K562 (cell line): ENCODE measurements around the gene KRTAP10-12. TPM values are rescaled to one million over a fixed set of nuclear protein-coding genes. Genes with fewer than 3 reads are reported as not detected.

Experiments
- ATAC-seq: fragments of 200-7000 bp; cut with Tn5 transposase; 3 replicates; pipeline ENCODE4 v1.9.1; 2020; ENCODE audit warnings: moderate library complexity
- BruUV-seq: library from RNA; stranded (reverse); fragments of 400-500 nt; replicated peaks from 2 replicates; lab custom pipeline; 2021; lab: Mats Ljungman, UMichigan
- CTCF ChIA-PET: fragments of 300-600 bp; formaldehyde crosslinking; extraction: SDS; loops from one replicate; lab custom pipeline; 2021; ENCODE audit warnings: low intra/inter-chr PET ratio; lab: Yijun Ruan, JAX
- POLR2A ChIA-PET: fragments of 300-600, 350-650 bp; sonication (Branson Sonifier 250); formaldehyde crosslinking; extraction: SDS; loops from one replicate; lab custom pipeline; 2021; ENCODE audit warnings: antibody characterized with exemption, inconsistent platforms; lab: Yijun Ruan, JAX
- DNase-seq, 4 experiments: peaks; one replicate each; pipeline versions ENCODE4 v3.0.0 to v3.0.0-alpha.2; 2011 to 2018; ENCODE audit warnings: low spot score in 3 of 4, mixed read lengths in 3 of 4; ENCODE audit errors: extremely low read depth in 1 of 4
- FAIRE-seq: peaks from 2 replicates; lab custom pipeline; 2011; peaks lifted over from hg19 to GRCh38; lab: Jason Lieb, UNC
- H2AFZ ChIP-seq: 2 replicates; pipeline ENCODE4 v1.6.0; 2011; ENCODE audit warnings: low read depth, low read length, control low read depth, inconsistent platforms
- H3K27ac ChIP-seq: fragments of 200-600 bp; 3 replicates; pipeline ENCODE4 v1.8.0; 2011; ENCODE audit warnings: low read depth, mild to moderate bottlenecking, control low read depth, inconsistent platforms, low read length, moderate library complexity, mixed read lengths; ENCODE audit errors: extremely low read depth
- H3K27me3 ChIP-seq, 2 experiments: fragments of 300-600 bp in 1 of 2; 2 replicates in 1 of 2; 3 replicates in 1 of 2; pipeline versions ENCODE4 v1.6.0 to v1.8.0; 2011; ENCODE audit warnings: inconsistent platforms in 2 of 2, low read length in 2 of 2, mild to moderate bottlenecking in 1 of 2, mixed read lengths in 1 of 2, moderate library complexity in 1 of 2; ENCODE audit not compliant: control insufficient read depth in 2 of 2, insufficient read depth in 2 of 2
- H3K36me3 ChIP-seq: fragments of 300-600 bp; 3 replicates; pipeline ENCODE4 v1.8.0; 2011; ENCODE audit warnings: mild to moderate bottlenecking, low read length, inconsistent platforms; ENCODE audit not compliant: control insufficient read depth, insufficient read depth
- H3K4me1 ChIP-seq, 2 experiments: fragments of 200-600 bp in 1 of 2; replicated peaks in 1 of 2; 2 replicates in 1 of 2; 3 replicates in 1 of 2; pipeline versions ENCODE4 v1.5.1 to v1.8.0; 2011; ENCODE audit warnings: inconsistent platforms in 2 of 2, low read length in 2 of 2, mild to moderate bottlenecking in 1 of 2, mixed read lengths in 1 of 2, moderate library complexity in 1 of 2; ENCODE audit not compliant: control insufficient read depth in 2 of 2, insufficient read depth in 2 of 2
- H3K4me2 ChIP-seq: 2 replicates; pipeline ENCODE4 v1.6.1; 2011; ENCODE audit warnings: low read length, control low read depth, inconsistent platforms, mixed read lengths; ENCODE audit not compliant: insufficient read depth
- H3K4me3 ChIP-seq: fragments of 200-600 bp; sonication (generic), shearing (Covaris generic); 2 replicates; pipeline ENCODE4 v1.5.1; 2016; ENCODE audit warnings: control low read depth, inconsistent platforms
- H3K79me2 ChIP-seq: fragments of 200-600 bp; 3 replicates; pipeline ENCODE4 v1.8.0; 2011; ENCODE audit warnings: low read length, inconsistent platforms; ENCODE audit not compliant: control insufficient read depth, insufficient read depth
- H3K9ac ChIP-seq, 2 experiments: 2 replicates each; pipeline versions ENCODE4 v1.6.0 to v1.6.1; 2011; ENCODE audit warnings: low read depth in 2 of 2, low read length in 2 of 2, control low read depth in 1 of 2, inconsistent platforms in 1 of 2, mild to moderate bottlenecking in 1 of 2, mixed read lengths in 1 of 2; ENCODE audit not compliant: insufficient read depth in 1 of 2
- H3K9me1 ChIP-seq: one replicate; pipeline ENCODE4 v1.6.0; 2011; ENCODE audit warnings: inconsistent platforms, mild to moderate bottlenecking, low read length, moderate library complexity; ENCODE audit not compliant: control insufficient read depth, insufficient read depth
- H3K9me3 ChIP-seq: replicated peaks from 2 replicates; pipeline ENCODE4 v1.5.1; 2011; ENCODE audit warnings: low read depth, low read length, inconsistent platforms; ENCODE audit not compliant: control insufficient read depth, insufficient read depth
- H4K20me1 ChIP-seq: replicated peaks from 2 replicates; pipeline ENCODE4 v1.6.1; 2011; ENCODE audit warnings: low read length, inconsistent platforms, mixed read lengths; ENCODE audit not compliant: control insufficient read depth, insufficient read depth
- BRF1 ChIP-seq: IDR thresholded peaks from 3 replicates; pipeline ENCODE4 v1.6.1; 2011; ENCODE audit warnings: borderline replicate concordance, mild to moderate bottlenecking; ENCODE audit not compliant: insufficient read length; ENCODE audit errors: extremely low read depth
- DLX4 ChIP-seq: fragments of 250-450 bp; sonication (Bioruptor Pico); IDR thresholded peaks from 2 replicates; pipeline ENCODE4 v1.6.1; 2021; ENCODE audit warnings: mild to moderate bottlenecking
- FOXM1 ChIP-seq, 2 experiments: fragments of 450-650 bp in 1 of 2; sonication (generic) in 1 of 2; formaldehyde crosslinking in 1 of 2; IDR thresholded peaks; 2 replicates each; pipeline versions ENCODE4 v1.6.1 to v1.9.0; 2017 to 2022; ENCODE audit warnings: low read depth in 2 of 2, mild to moderate bottlenecking in 2 of 2, missing genetic modification reagents in 1 of 2, moderate library complexity in 1 of 2
- KAT2B ChIP-seq: IDR thresholded peaks from one replicate; pipeline ENCODE4 v1.6.1; 2012; ENCODE audit warnings: low read depth, mild to moderate bottlenecking, control low read depth, inconsistent platforms, low read length, moderate library complexity
- MAFF ChIP-seq: IDR thresholded peaks from 2 replicates; pipeline ENCODE4 v1.6.1; 2012; ENCODE audit warnings: low read length, improper control_type of control experiment
- PML ChIP-seq: IDR thresholded peaks from 2 replicates; pipeline ENCODE4 v1.6.1; 2012; ENCODE audit warnings: low read length, inconsistent platforms
- TAF15 ChIP-seq: fragments of 200-400 bp; formaldehyde crosslinking; IDR thresholded peaks from 2 replicates; pipeline ENCODE4 v1.6.1; 2017; ENCODE audit warnings: mild to moderate bottlenecking, low read depth, low read length, moderate library complexity
- ZNF551 ChIP-seq: fragments of 250-450 bp; sonication (Bioruptor Pico); IDR thresholded peaks from 2 replicates; pipeline ENCODE4 v1.5.0; 2021; ENCODE audit warnings: mild to moderate bottlenecking, moderate library complexity
- WGBS: fragments of 100-300 bp; shearing (Covaris generic); methylation state at CpG from one replicate; pipeline ENCODE4 v1.1.6; 2016; ENCODE audit warnings: low coverage, mixed read lengths; ENCODE audit not compliant: insufficient coverage; ENCODE audit errors: missing lambda C conversion rate; 5-methylcytosine and 5-hydroxymethylcytosine counted together
- in situ Hi-C: fragments of 300-500 bp; cut with MboI; formaldehyde crosslinking; loops from 4 replicates; pipeline ENCODE4 v1.15.0; 2018; ENCODE audit warnings: inconsistent platforms, mixed read lengths
- intact Hi-C: fragments of 100-400 bp; cut with micrococcal nuclease; formaldehyde crosslinking; loops from 2 replicates; pipeline ENCODE4 v1.14.2; 2022
- polyA plus RNA-seq, 8 experiments: library from polyadenylated mRNA; depleted of rRNA in 4 of 8; stranded (reverse) in 5 of 8; unstranded in 3 of 8; fragments of >200 nt; fragmentation: Nextera tagmentation in 2 of 8; fragmentation: Illumina TruSeq in 1 of 8; extraction: Ambion mirVana in 2 of 8; extraction: Trizol in 1 of 8; gene quantifications; 2 replicates each; pipeline versions ENCODE4 v1.2.1 to v1.2.3, GENCODE V29; 2011 to 2014; ENCODE audit warnings: inconsistent platforms in 1 of 8, missing spikeins in 1 of 8
- total RNA-seq, 7 experiments: library from RNA; depleted of rRNA in 6 of 7; stranded (reverse); fragments of >200 nt in 6 of 7; fragmentation: Illumina TruSeq in 2 of 7; extraction: Trizol in 2 of 7; gene quantifications; 2 replicates each; pipeline versions ENCODE4 v1.2.1 to v1.2.3, GENCODE V29; 2011 to 2021; ENCODE audit warnings: low replicate concordance in 1 of 7

Gene KRTAP10-12
- total and polyA plus RNA-seq, 9 of the 15 experiments (the other 6 are each of a cell fraction or from before 2014, with no cell fraction given), result not detected

GRCh38 chr21:44727321-44727720 lies 30.3 kb downstream of the KRTAP10-12 start:
- Histone ChIP-seq H3K4me3 (no peak overlapping the region), H3K27ac (no peak overlapping the region), H3K9me3 (no peaks in the 10 kb centered on the region), H3K4me2 (no peak overlapping the region), H3K79me2 (no peaks in the 10 kb centered on the region), H3K9ac (no peak overlapping the region), H3K4me1 (peaks cover 10 to 21% of the 10 kb centered on the region in 2 experiments; a peak in 4 of 5 replicates), H3K36me3 (no peaks in the 10 kb centered on the region)
- POLR2A ChIA-PET, result interaction anchor here (0.6 to 1.4 kb wide), 3 partner anchors 15 to 312 kb away, joined by 3 to 5 read pairs (median 3); no protein-coding TSS in a partner anchor
- in situ Hi-C loops, result no loop called here
- intact Hi-C loops, result no loop called here
- no TSS peak for BruUV-seq
- TF ChIP-seq DLX4 (no peak), FOXM1 (IDR thresholded peaks at IDR 0.05; ENCODE audit: low read depth) (no peak), FOXM1 (CRISPR knock-in tag; IDR thresholded peaks at IDR 0.05; ENCODE audit: low read depth) (no peak), PML (no peak)
- TF ChIP-seq, all 486 proteins: peak for 0
- no peak overlapping the region for H2AFZ ChIP-seq
- peaks cover 76 to 91% of the 10 kb centered on the region in 2 experiments; a peak in 4 of 5 replicates for H3K27me3 ChIP-seq
- no peak for FAIRE-seq
- no peak for DNase-seq
- no peak for ATAC-seq
- H4K20me1 ChIP-seq, result peaks cover 8% of the 10 kb centered on the region; the same call in 1 of the 2 replicates
- CTCF ChIA-PET, result no interaction called here
- no peaks in the 10 kb centered on the region for H3K9me1 ChIP-seq
- 0% methylated on average over 6 of the region's 8 CpGs for WGBS

GRCh38 chr21:44727757-44728156 lies 30.8 kb downstream of the KRTAP10-12 start:
- H3K4me2 ChIP-seq, result no peak overlapping the region
- no peak overlapping the region for H3K9ac ChIP-seq
- H3K36me3 ChIP-seq, result no peaks in the 10 kb centered on the region
- TF ChIP-seq MAFF, result no peak
- no peak for TF ChIP-seq BRF1
- TF ChIP-seq KAT2B, result no peak
- no peak for TF ChIP-seq TAF15
- TF ChIP-seq ZNF551 (CRISPR knock-in tag), result no peak
- no peak overlapping the region for H3K27ac ChIP-seq
- H2AFZ ChIP-seq, result no peak overlapping the region
- ChIA-PET POLR2A (interaction anchor here (1.1 to 1.4 kb wide), 2 partner anchors 15 to 28 kb away, joined by 3 to 5 read pairs; no protein-coding TSS in a partner anchor), CTCF (no interaction called here)
- H4K20me1 ChIP-seq, result peaks cover 8% of the 10 kb centered on the region; the same call in 1 of the 2 replicates
- peaks cover 74 to 91% of the 10 kb centered on the region in 2 experiments; a peak in 4 of 5 replicates for H3K27me3 ChIP-seq
- FAIRE-seq (no peak), ATAC-seq (no peak), DNase-seq (no peak)
- H3K9me3 ChIP-seq, result no peaks in the 10 kb centered on the region
- no peaks in the 10 kb centered on the region for H3K79me2 ChIP-seq
- no TSS peak for BruUV-seq
- intact Hi-C loops (no loop called here), in situ Hi-C loops (no loop called here)
- WGBS, result 2% methylated on average over 9 of the region's 9 CpGs
- no peak overlapping the region for H3K4me3 ChIP-seq
- peaks cover 10 to 22% of the 10 kb centered on the region in 2 experiments; a peak in 4 of 5 replicates for H3K4me1 ChIP-seq
- H3K9me1 ChIP-seq, result no peaks in the 10 kb centered on the region
